Bronchial epithelial cell (primary cell): Measurements from ENCODE around the gene MRTFB. TPM values are rescaled to one million over a fixed set of nuclear protein-coding genes. Genes with fewer than 3 reads are reported as not detected.
"Not testable (repeated sequence)": the region's sequence is repeated elsewhere in the genome, so short reads cannot be mapped to it uniquely, and the experiment has no call there.

ENCODE experiments used
- DNase-seq: peaks from one replicate; pipeline ENCODE4 v3.0.0-alpha.2; 2010; ENCODE audit warnings: low read depth
- FAIRE-seq: peaks from 2 replicates; lab custom pipeline; 2011; peaks lifted over from hg19 to GRCh38; lab: Jason Lieb, UNC
- H3K27me3 ChIP-seq: 2 replicates; pipeline ENCODE4 v1.5.1; 2011; ENCODE audit warnings: low read length; ENCODE audit not compliant: control insufficient read depth, insufficient read depth
- H3K36me3 ChIP-seq: 2 replicates; pipeline ENCODE4 v1.5.1; 2011; ENCODE audit warnings: low read length; ENCODE audit not compliant: control insufficient read depth, insufficient read depth
- H3K4me3 ChIP-seq: 2 replicates; pipeline ENCODE4 v1.5.1; 2011; ENCODE audit warnings: mild to moderate bottlenecking, low read depth, low read length, control low read depth
- total RNA-seq: library from RNA; depleted of rRNA; stranded (reverse); fragments of >200 nt; gene quantifications from 2 replicates; pipeline ENCODE4 v1.2.1, GENCODE V29; 2014
- TF ChIP-seq, protein P1 (sequence below): IDR thresholded peaks from 2 replicates; pipeline ENCODE4 v1.5.1; 2011; ENCODE audit warnings: mild to moderate bottlenecking, moderate library complexity, low read length, control low read depth, inconsistent platforms; ENCODE audit not compliant: insufficient read depth, severe bottlenecking

The MRTFB gene
- total RNA-seq, 1 donor from 2014 or later: 6.8 TPM

- FAIRE-seq (no peak), DNase-seq (no peak)
- TF ChIP-seq, protein P1, sequence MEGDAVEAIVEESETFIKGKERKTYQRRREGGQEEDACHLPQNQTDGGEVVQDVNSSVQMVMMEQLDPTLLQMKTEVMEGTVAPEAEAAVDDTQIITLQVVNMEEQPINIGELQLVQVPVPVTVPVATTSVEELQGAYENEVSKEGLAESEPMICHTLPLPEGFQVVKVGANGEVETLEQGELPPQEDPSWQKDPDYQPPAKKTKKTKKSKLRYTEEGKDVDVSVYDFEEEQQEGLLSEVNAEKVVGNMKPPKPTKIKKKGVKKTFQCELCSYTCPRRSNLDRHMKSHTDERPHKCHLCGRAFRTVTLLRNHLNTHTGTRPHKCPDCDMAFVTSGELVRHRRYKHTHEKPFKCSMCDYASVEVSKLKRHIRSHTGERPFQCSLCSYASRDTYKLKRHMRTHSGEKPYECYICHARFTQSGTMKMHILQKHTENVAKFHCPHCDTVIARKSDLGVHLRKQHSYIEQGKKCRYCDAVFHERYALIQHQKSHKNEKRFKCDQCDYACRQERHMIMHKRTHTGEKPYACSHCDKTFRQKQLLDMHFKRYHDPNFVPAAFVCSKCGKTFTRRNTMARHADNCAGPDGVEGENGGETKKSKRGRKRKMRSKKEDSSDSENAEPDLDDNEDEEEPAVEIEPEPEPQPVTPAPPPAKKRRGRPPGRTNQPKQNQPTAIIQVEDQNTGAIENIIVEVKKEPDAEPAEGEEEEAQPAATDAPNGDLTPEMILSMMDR: no peak
- H3K36me3 ChIP-seq: no peaks in the 10 kb centered on the region
- no peaks in the 10 kb centered on the region for H3K27me3 ChIP-seq
- H3K4me3 ChIP-seq: no peak overlapping the region
These were observed 42.2 kb downstream of the MRTFB start for GRCh38 chr16:14113344-14113743.

DNA sequence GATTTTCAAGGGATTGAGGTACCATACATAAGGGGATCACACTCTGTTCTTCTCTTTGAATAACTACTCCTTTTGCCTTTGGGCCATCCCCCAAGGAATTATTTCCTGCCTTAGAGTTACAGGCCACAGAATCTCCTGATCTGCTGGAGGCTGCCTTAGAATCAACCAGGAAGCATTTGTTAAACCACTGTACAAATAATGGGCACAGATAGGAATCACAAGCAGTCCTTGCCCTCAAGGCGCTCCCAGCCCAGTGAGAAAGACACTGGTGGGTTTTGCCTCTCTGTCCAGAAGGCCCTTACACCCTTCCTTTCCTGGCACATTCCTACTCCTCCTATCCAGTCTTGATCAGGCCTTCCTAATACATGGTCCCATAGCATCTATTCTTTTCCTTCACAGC lies 45.9 kb downstream of the MRTFB start:
- H3K36me3 ChIP-seq: no peaks in the 10 kb centered on the region
- TF ChIP-seq, protein P1: no peak
- FAIRE-seq (no peak), DNase-seq (no peak)
- H3K4me3 ChIP-seq: no peak overlapping the region
- no peaks in the 10 kb centered on the region for H3K27me3 ChIP-seq

- FAIRE-seq: no peak
- Histone ChIP-seq H3K4me3 (no peak overlapping the region), H3K27me3 (no peaks in the 10 kb centered on the region), H3K36me3 (no peaks in the 10 kb centered on the region)
- DNase-seq: no peak
- TF ChIP-seq, protein P1: no peak
These were observed 48.7 kb downstream of the MRTFB start for GRCh38 chr16:14119799-14120198.

GRCh38 chr16:14120335-14120734 lies 49.2 kb downstream of the MRTFB start:
- FAIRE-seq (no peak), DNase-seq (no peak)
- H3K36me3 ChIP-seq: no peaks in the 10 kb centered on the region
- TF ChIP-seq, protein P1: no peak
- no peaks in the 10 kb centered on the region for H3K27me3 ChIP-seq
- no peak overlapping the region for H3K4me3 ChIP-seq

DNA sequence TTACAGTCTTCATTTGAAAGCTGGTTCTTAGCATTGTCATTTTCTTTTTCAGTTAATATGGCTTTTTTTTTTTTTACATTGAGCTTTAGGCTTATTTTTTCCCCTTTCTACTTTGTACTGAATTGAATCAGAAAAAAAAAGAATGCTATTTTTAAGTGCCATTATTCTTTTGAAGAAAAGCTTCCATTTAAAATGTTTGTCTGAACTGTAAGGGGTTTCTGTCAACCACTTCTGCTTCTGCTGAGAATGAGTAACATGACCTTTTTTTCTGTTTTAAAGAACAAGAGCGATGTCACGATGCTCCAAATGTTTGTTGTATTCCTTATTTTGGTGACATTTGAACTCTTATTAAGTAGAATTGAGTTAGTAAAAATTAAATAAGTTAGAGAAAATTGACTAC lies 50.0 kb downstream of the MRTFB start:
- TF ChIP-seq, protein P1: no peak
- DNase-seq (no peak), FAIRE-seq (no peak)
- H3K4me3 ChIP-seq: no peak overlapping the region
- H3K36me3 ChIP-seq: no peaks in the 10 kb centered on the region
- H3K27me3 ChIP-seq: no peaks in the 10 kb centered on the region

GRCh38 chr16:14121872-14122271 lies 50.8 kb downstream of the MRTFB start:
- DNase-seq: no peak
- TF ChIP-seq, protein P1: no peak
- Histone ChIP-seq H3K36me3 (no peaks in the 10 kb centered on the region), H3K4me3 (no peak overlapping the region), H3K27me3 (no peaks in the 10 kb centered on the region)
- no peak for FAIRE-seq

DNA sequence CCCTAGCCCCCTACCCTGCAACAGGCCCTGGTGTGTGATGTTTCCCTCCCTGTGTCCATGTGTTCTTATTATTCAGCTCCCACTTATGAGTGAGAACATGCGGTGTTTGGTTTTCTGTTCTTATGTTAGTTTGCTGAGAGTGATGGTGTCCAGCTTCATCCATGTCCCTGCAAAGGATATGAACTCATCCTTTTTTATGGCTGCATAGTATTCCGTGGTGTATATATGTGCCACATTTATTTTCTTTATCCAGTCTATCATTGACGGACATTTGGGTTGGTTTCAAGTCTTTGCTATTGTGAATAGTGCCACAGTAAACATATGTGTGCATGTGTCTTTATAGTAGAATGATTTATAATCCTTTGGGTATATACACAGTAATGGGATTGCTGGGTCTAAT lies 51.3 kb downstream of the MRTFB start:
- FAIRE-seq, H3K27me3 ChIP-seq, H3K4me3 ChIP-seq, DNase-seq, H3K36me3 ChIP-seq: not testable (repeated sequence)
